Motor neuron (in vitro differentiated cells): ENCODE measurements around the gene NMRK2. TPM values are rescaled to one million over a fixed set of nuclear protein-coding genes. Genes with fewer than 3 reads are reported as not detected.
"Not testable (repeated sequence)": the region's sequence is repeated elsewhere in the genome, so short reads cannot be mapped to it uniquely, and the experiment has no call there.

ENCODE experiments used
- ATAC-seq, 8 experiments: fragments of 200-7000 bp; cut with Tn5 transposase; replicated peaks in 6 of 8; 2 replicates each; pipeline ENCODE4 v1.8.0; 2021; ENCODE audit warnings: mild to moderate bottlenecking in 8 of 8, moderate library complexity in 8 of 8
- H3K27ac ChIP-seq, 2 donors: fragments of 250-450 bp; sonication (Bioruptor Pico); 2 replicates each; pipeline ENCODE4 v1.9.0; 2021; ENCODE audit warnings: antibody characterized with exemption in 2 of 2, mild to moderate bottlenecking in 2 of 2, moderate library complexity in 1 of 2
- H3K4me1 ChIP-seq, 2 donors: fragments of 250-450 bp; sonication (Bioruptor Pico); replicated peaks in 1 of 2; 2 replicates each; pipeline ENCODE4 v1.6.1; 2021; ENCODE audit warnings: antibody characterized with exemption in 2 of 2, mild to moderate bottlenecking in 2 of 2, moderate library complexity in 1 of 2
- H3K4me3 ChIP-seq, 5 donors: fragments of 250-450 bp; sonication (Bioruptor Pico); 2 replicates each; pipeline ENCODE4 v1.9.0; 2021; ENCODE audit warnings: antibody characterized with exemption in 5 of 5, mild to moderate bottlenecking in 5 of 5, moderate library complexity in 4 of 5
- WGBS, 10 experiments: fragments of 450-650 bp; shearing (Covaris generic); methylation state at CpG; one replicate each; pipeline ENCODE4 v1.0.0; 2022; 5-methylcytosine and 5-hydroxymethylcytosine counted together
- in situ Hi-C, 9 experiments: fragments of 400-800 bp; cut with MboI; loops; one replicate each; pipeline ENCODE4 v1.15.0; 2021; ENCODE audit warnings: low sequenced_read_pairs in 9 of 9, low pct_unique_long_range_greater_than_20kb in 2 of 9; ENCODE audit not compliant: unreplicated experiment in 9 of 9
- total RNA-seq, 8 experiments: library from RNA; unstranded; fragments of 300-600 nt; gene quantifications; 2 replicates each; pipeline versions ENCODE4 v1.2.3 to v1.2.4, GENCODE V29; 2022

Gene NMRK2
- total RNA-seq, 8 experiments from 2014 or later: not detected

DNA sequence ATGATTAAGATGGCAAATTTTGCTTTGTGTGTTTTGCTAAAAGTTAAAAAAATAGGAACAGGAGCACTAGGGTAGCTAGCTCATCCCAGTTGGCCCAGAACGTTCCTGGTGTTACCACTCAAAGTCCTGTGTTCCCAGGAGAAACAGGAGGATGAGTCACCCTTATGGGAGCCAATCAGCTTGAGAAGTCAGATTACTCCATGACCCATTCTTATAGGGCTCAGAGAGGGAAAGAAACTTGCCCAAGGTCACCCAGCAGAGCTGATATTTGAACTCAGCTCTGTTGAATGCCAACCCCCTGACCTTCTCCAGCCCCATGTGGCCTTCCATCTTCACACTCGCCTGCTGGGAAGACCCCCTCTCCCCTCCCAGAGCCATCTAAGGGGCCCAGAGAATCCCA lies 13.0 kb downstream of the NMRK2 start:
- Histone ChIP-seq H3K4me1 (no peaks in the 10 kb centered on the region), H3K4me3 (no peak overlapping the region), H3K27ac (no peak overlapping the region)
- WGBS, 10 experiments: 0 to 63% (median 20%) methylated on average over 1 of the region's 2 CpGs; no CpG with 5 or more reads in 5 of the 10 experiments
- peak in 1 of 8 experiments; percentile 18 for ATAC-seq
- in situ Hi-C loops: no loop called here

DNA sequence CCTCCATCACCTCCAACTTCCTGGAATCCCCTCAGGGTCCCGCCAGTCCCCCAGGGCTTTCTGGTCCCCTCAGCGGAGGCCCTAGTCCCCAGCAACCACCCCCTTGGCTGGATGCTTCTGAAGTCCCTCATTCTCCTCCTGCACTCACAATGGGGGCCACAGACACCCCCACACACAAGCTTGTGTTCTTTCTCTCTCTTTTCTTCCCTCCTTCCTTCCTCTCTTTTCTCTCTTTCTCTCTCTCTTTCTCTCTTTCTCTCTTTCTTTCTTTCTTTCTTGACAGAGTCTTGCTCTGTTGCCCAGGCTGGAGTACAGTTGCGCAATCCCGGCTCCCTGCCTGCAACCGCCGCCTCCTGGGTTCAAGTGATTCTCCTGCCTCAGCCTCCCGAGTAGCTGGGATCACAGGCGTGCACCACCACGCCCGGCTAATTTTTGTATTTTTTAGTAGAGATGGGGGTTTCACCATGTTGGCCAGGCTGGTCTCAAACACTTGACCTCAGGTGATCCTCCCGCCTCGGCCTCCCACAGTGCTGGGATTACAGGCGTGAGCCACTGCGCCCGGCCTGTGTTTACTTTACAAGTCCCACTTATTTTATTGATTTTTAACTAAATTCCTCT lies 14.6 kb downstream of the NMRK2 start:
- H3K4me1 ChIP-seq, in situ Hi-C loops, H3K4me3 ChIP-seq, H3K27ac ChIP-seq, ATAC-seq: not testable (repeated sequence)
- WGBS, 10 experiments: 70 to 97% (median 89%) methylated on average over 3 to 11 of the region's 15 CpGs

DNA sequence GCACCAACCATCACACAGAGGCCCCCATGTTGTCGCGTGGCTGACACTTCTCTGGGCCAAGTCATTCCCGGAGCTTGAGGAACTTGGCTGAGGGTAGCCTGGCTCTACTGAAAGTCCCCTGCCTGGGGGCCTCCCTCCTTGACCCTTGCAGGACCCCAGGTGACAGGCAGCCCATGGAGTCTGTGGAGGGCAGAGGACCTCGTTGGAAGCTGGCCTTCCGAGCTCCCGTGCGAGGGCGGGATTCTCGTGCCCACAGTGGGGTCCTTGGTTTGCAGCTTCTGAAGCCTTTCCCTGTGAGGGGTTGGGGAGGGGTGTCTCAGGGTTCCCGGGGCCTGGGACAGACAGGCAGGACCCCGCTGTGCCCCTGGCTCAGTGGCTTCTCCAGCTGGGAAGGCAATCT lies 16.4 kb downstream of the NMRK2 start:
- in situ Hi-C loops: no loop called here
- ATAC-seq: peak in 1 of 8 experiments; percentile 1
- Histone ChIP-seq H3K4me1 (peaks cover 0 to 6% of the 10 kb centered on the region in 2 donors), H3K27ac (no peak overlapping the region), H3K4me3 (no peak overlapping the region)
- 60 to 80% methylated on average over 1 to 6 of the region's 11 CpGs; no CpG with 5 or more reads in 8 of the 10 experiments for WGBS, 10 experiments

DNA sequence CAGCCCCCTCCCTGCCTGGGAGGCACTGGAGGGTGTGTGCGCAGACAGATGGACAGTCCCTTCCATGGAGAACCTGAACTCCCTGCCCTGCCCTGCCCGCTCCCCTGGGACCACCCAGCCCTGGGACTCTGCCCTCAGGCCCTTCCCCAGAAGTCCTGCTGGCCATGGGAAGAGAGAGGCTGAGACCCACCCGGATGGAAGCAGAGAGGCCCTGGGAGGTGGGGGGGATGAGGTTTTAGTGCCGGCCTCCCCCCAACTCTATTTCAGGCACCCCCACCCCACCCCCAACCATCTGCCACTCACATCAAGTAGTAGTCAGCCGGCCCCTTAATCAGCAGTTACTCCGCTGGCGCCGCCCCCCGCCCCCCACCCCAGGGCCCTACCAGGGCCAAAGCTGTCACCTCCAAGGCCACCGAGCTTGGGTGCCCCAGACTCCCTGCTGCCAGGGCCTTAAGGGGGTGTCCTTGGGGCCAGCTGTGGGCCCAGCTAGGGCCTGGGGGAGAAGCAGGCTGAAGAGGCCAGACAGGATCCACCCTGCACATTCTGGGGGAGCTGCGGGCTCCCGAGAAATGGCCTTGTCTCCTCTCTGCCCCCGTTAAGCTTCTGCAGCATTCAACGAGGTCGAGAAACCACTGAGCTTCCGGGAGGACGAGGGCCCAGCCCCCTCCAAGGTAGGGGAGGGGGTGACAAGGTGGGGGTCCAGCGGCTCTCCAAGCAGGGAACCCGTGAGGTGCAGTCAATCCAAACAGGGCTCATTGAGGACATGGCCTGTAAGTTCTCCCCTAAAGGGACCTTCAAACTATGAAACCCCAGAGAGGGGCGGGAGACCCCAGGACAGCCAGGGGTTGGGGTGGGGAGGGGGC lies 17.4 kb downstream of the NMRK2 start:
- ATAC-seq: peak in 5 of 8 experiments; percentile 11 to 47 (median 22)

DNA sequence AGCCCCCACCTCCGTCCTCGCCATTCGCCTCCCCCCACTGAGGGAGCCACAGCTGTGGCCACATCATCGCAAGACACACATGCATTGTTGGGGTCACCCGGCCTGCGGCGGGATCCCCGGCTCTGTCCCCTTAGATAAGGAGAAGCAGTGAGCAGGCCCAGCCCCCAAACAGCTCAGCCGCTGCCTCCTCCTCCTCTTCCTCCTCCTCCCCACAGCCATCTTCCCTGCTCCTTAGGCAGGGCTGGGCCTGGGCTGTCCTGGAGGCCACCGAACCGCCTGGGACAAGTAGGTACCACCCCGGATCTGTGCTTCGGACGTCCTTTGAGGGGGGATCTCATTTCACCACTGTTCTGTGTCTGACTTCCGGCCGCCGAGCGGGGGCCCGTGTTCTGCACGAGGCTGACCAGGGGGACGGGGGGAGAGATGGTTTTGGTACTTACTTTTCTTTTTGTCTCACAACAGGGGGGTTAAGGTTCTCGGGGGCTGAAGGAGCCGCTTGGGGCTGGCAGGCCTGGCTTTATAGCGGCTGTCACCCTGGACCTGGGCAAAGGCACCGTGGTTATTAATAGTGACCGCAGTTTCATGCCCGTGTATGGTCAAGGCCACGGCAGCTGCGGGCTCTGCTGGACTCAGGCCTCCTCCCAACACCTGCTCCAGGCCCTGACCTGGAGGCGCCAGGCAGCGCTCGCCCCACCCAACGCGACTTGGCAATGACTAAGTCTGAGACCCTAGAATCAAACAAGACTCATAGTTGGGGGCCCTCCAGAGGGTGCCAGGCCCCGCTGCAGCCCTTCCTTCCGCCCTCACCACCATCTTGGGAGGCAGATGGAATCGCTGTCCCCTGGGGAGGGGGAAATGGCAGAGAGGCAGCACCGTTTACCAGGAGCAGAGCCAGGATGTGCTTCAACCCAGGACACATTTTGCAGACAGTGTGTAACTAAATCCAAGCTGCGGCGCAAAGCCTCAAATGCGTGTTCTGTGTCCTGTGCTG lies 18.3 kb downstream of the NMRK2 start:
- ATAC-seq: peak in 7 of 8 experiments; percentile 6 to 50 (median 33)
- H3K4me3 ChIP-seq: no peak overlapping the region
- 0 to 83% (median 74%) methylated on average over 1 to 10 of the region's 41 CpGs; no CpG with 5 or more reads in 5 of the 10 experiments for whole genome bisulfite sequencing, 10 experiments
- H3K27ac ChIP-seq: no peak overlapping the region
- H3K4me1 ChIP-seq: peaks cover 0 to 6% of the 10 kb centered on the region in 2 donors
- in situ Hi-C loops: no loop called here

More for the DNA sequence above, 17.4 kb downstream of the NMRK2 start:
- Histone ChIP-seq H3K4me1 (peaks cover 0 to 6% of the 10 kb centered on the region in 2 donors), H3K27ac (no peak overlapping the region), H3K4me3 (no peak overlapping the region)
- no CpG with 5 or more reads among the region's 20 CpGs for WGBS, 10 experiments
- in situ Hi-C loops: no loop called here

DNA sequence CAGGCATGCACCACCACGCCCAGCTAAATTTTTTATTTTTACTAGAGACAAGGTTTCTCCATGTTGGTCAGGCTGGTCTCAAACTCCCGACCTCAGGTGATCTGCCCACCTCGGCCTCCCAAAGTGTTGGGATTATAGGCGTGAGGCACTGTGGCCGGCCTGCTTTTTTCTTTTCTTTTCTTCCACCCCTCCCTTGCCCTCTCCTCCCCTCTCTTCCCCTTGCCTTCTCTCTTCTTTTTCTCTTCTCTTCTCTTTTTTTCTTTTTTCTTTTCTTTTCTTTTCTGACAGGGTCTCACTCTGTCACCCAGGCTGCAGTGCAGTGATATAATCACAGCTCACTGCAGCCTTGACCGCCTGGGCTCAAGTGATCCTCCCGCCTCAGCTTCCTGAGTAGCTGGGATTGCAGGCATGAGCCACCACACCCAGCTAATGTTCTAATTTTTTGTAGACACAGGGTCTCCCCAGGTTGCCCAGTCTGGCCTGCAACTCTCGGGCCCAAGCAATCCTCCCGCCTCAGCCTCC lies 19.9 kb downstream of the NMRK2 start:
- H3K27ac ChIP-seq, H3K4me3 ChIP-seq, in situ Hi-C loops, H3K4me1 ChIP-seq: not testable (repeated sequence)
- 75 to 100% (median 87%) methylated on average over 1 to 8 of the region's 9 CpGs; no CpG with 5 or more reads in 1 of the 10 experiments for WGBS, 10 experiments
- peak in 2 of 8 experiments; percentile 6 to 11 for ATAC-seq

DNA sequence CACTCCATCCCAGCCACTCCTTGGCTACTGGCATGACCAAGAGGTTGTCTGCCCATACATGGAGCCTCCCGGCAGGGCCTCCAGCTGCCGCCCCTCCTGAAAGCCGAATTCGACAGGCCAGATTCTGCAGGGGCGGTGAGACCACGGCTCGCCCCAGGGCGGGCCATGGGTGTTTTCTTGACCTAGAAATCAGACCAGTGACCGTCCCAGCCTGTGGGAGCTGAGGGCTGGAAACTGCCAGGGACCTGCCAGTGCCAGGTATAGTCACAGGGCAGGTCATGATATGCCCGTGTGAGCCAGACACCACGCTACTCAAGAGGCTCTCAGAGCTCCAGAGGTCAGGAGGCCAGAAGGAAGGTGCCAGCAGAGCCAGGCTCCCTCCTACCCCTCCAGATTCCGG lies 21.2 kb downstream of the NMRK2 start:
- WGBS, 10 experiments: 80 to 86% (median 85%) methylated on average over 1 to 9 of the region's 12 CpGs; no CpG with 5 or more reads in 7 of the 10 experiments
- ATAC-seq: no peak
- H3K27ac ChIP-seq: no peak overlapping the region
- peaks cover 0 to 6% of the 10 kb centered on the region in 2 donors for H3K4me1 ChIP-seq
- no peak overlapping the region for H3K4me3 ChIP-seq
- in situ Hi-C loops: no loop called here

DNA sequence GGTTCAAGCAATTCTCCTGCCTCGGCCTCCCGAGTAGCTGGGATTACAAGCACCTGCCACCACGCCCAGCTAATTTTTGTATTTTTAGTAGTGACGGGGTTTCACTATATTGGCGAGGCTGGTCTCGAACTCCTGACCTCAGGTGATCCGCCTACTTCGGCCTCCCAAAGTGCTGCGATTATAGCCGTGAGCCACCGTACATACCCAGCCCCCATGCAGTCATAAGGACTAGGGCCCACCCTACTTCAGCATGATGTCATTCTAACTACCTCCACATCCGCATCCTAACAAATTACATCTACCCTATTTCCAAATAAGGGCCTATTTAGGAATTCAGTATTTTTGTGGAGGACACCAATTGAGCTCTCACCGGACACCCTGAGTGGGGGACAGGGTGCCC lies 22.4 kb downstream of the NMRK2 start:
- ATAC-seq, H3K4me1 ChIP-seq, H3K4me3 ChIP-seq, in situ Hi-C loops, H3K27ac ChIP-seq: not testable (repeated sequence)
- WGBS, 10 experiments: 57 to 96% (median 86%) methylated on average over 1 to 12 of the region's 13 CpGs; no CpG with 5 or more reads in 3 of the 10 experiments

DNA sequence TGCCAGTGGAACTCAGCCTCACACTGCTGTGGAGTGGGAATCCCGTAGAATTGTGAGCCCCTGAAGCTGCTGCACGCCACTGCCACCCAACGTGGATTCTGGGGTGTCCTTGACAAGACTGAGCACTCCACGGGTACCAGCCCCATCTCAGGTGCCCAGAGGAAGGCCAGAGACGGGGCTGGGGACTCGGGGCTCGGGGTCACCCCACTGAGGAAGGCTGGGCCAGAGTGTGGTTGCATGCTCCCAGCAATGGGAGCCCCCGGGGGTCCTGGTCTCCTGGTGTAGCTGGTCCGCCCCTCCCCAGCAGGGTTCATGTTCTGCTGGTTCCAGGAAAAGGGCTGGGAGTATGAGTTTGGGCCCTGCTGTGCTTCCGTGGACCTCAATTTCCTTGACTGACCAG lies 22.8 kb downstream of the NMRK2 start:
- 83 to 100% methylated on average over 1 of the region's 10 CpGs; no CpG with 5 or more reads in 8 of the 10 experiments for WGBS, 10 experiments
- no peak overlapping the region for H3K4me3 ChIP-seq
- in situ Hi-C loops: no loop called here
- H3K4me1 ChIP-seq: peaks cover 0 to 6% of the 10 kb centered on the region in 2 donors
- H3K27ac ChIP-seq: no peak overlapping the region
- ATAC-seq: no peak

DNA sequence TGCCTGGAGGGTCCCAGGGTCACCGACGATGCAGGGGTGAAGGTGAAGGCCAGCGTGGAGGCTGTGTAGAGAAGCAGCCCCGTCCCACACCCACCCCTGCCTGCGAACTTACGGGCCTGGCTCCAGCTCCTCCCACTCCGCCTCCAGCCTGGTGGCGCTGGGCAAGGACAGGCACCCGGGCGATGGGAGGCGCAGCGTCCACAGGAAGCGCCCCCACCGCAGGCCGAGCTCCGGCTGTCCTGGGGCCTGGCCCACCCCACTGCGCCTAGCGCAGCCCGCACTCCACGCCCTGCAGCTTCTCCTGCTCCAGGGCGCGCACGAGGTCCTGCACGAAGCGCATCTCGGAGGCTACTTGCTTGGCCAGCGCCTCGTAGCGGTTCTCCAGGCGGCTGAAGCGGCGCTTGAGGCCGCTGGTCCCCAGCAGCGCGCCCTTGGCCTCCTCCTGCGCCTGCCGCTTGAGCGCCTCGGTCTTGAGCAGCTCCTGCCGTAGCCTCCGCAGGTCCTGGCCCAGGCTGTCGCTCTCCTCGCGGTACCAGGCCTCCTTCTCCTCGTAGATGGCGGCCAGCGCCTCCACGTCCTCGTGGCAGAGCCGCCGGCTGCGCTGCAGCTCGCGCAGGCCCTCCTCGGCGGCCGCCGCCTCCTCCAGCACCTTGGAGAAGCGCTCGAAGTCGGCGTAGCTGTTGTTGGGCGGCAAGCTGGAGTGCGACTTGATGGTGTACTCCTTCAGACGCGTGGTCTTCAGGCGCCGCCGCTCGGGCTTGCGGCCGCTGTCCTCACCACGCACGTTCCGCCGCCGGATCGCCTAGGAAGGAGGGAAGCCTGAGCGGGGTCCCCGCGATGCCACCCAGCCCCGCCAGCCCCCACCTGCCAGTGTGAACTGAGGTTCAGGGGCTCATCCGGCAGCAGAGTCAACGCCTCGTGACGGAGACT lies 26.2 kb downstream of the NMRK2 start:
- ATAC-seq: peak in 5 of 8 experiments; percentile 4 to 26 (median 20)
- no peak overlapping the region for H3K27ac ChIP-seq
- in situ Hi-C loops: no loop called here
- 80 to 100% (median 98%) methylated on average over 1 to 16 of the region's 86 CpGs; no CpG with 5 or more reads in 6 of the 10 experiments for WGBS, 10 experiments
- H3K4me1 ChIP-seq: no peaks in the 10 kb centered on the region
- no peak overlapping the region for H3K4me3 ChIP-seq

DNA sequence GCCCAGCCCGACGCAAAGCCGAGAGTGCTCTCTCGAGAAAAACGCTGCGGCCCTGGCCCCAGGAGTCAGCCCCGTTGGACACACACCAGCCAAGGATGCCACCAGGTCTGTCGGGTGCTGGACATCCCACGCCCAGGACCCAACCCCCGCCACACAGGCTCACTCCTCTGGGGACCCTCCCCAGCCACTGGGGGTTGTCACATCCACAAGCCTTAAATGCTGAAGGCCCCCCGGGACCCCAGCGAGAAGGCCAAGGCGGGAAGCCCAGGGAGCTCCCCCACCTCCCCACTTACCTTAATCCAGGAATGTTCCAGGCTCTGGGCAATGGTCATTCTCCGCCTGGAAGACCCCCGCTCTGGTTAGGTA lies 26.9 kb downstream of the NMRK2 start:
- in situ Hi-C loops: no loop called here
- ATAC-seq: peak in 3 of 8 experiments; percentile 1 to 15 (median 11)
- Histone ChIP-seq H3K27ac (no peak overlapping the region), H3K4me3 (no peak overlapping the region), H3K4me1 (no peaks in the 10 kb centered on the region)
- 92% methylated on average over 2 of the region's 15 CpGs; no CpG with 5 or more reads in 9 of the 10 experiments for WGBS, 10 experiments
